NT2/D1 (cell line): ENCODE measurements around the gene BIK.

ENCODE experiments used
- YY1 ChIP-seq: IDR thresholded peaks from 2 replicates; pipeline ENCODE4 v1.6.1; 2011; ENCODE audit not compliant: insufficient read length, insufficient read depth
- ZNF274 ChIP-seq: IDR thresholded peaks from 2 replicates; pipeline ENCODE4 v1.6.1; 2011; ENCODE audit warnings: mild to moderate bottlenecking, low read depth, low read length

DNA sequence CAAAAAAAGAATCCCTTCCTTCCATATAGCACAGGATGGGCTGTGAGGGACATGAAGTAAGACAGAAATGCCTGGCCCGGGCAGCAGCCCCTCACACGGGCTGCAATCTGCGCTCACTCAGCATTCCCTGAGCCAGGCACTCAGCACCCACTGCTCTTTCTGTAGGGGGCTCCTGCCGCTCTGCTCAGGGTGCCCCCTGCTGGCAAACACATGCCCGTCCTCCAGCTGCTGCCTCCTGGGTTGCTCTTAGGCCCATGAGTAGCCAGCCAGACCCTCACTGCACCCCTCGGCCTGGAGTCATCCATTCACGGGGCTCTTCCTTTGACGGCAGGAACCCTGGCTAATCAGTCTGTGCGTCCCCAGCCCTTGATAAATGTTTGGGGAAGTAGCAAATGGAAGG is 25.7 kb downstream of the BIK start:
- TF ChIP-seq YY1, result no peak
- TF ChIP-seq ZNF274, result no peak
